Measurements from ENCODE around the gene OSBPL2. TPM values are rescaled to one million over a fixed set of nuclear protein-coding genes. Genes with fewer than 3 reads are reported as not detected.

The OSBPL2 gene
- total and polyA plus RNA-seq, 4 donors, result 9.9 to 19.7 (median 12.3) TPM

DNA sequence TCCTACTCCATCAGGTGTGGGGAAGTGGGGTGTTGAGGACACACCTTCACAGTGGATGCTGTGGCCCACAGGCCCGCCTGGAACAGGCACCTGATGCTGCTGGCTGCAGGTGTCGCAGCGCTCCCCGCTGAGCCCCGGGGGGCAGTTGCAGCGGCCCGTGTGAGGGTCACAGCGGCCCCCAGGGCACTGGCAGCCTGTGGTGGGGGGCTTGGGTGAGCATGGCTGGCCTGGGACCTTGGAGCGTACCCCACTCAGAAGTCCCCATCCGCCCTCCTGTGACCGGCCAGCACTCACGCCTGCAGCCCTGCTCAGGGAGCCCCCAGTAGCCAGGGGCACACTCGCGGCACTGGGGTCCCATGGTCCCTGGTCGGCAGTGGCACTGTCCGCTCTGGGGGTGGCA is 83.7 kb downstream of the OSBPL2 start:
- no peak for DNase-seq (ENCODE audit: low spot score)
- 98% methylated on average over 16 of the region's 16 CpGs for WGBS
- H3K27me3 ChIP-seq (ENCODE audit: control insufficient read depth in 4 of 4, insufficient read depth in 4 of 4, low read length in 3 of 4), result no peaks in the 10 kb centered on the region
- H3K4me3 ChIP-seq (ENCODE audit: low read depth in 1 of 3, low read length in 3 of 3), result no peak overlapping the region
- H3K36me3 ChIP-seq (ENCODE audit: control insufficient read depth in 4 of 4, insufficient read depth in 3 of 4, low read depth in 1 of 4, low read length in 3 of 4), result peaks cover 0 to 33% (median 9%) of the 10 kb centered on the region in 4 donors
- H3K4me1 ChIP-seq (ENCODE audit: control insufficient read depth in 4 of 4, insufficient read depth in 4 of 4, low read length in 3 of 4), result peaks cover 0 to 17% (median 4%) of the 10 kb centered on the region in 4 donors
- no peak overlapping the region for H3K9ac ChIP-seq (ENCODE audit: low read depth in 1 of 2, low read length in 2 of 2)
- no peaks in the 10 kb centered on the region for H3K9me3 ChIP-seq (ENCODE audit: control insufficient read depth in 4 of 4, low read length in 3 of 4)
- H3K27ac ChIP-seq (ENCODE audit: low read depth in 1 of 2, low read length in 2 of 2), result no peak overlapping the region
- TF ChIP-seq ZBTB33 (IDR thresholded peaks at IDR 0.05) (no peak), RXRA (IDR thresholded peaks at IDR 0.05) (no peak), YY1 (IDR thresholded peaks at IDR 0.05) (no peak), NR2F2 (IDR thresholded peaks at IDR 0.05) (no peak), TAF1 (conservative IDR thresholded peaks at IDR 0.05) (no peak), FOXA2 (IDR thresholded peaks at IDR 0.05) (no peak), EGR1 (IDR thresholded peaks at IDR 0.05; ENCODE audit: low read depth in 2 of 2) (no peak), HNF4A (conservative IDR thresholded peaks at IDR 0.05) (no peak), GABPA (IDR thresholded peaks at IDR 0.05 in 1 of 2, conservative IDR thresholded peaks at IDR 0.05 in 1 of 2) (no peak), JUND (IDR thresholded peaks at IDR 0.05) (no peak), RAD21 (IDR thresholded peaks at IDR 0.05) (no peak), SP1 (IDR thresholded peaks at IDR 0.05) (no peak), HNF4G (IDR thresholded peaks at IDR 0.05) (no peak)
- TF ChIP-seq, protein P1, sequence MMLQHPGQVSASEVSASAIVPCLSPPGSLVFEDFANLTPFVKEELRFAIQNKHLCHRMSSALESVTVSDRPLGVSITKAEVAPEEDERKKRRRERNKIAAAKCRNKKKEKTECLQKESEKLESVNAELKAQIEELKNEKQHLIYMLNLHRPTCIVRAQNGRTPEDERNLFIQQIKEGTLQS (IDR thresholded peaks at IDR 0.05), result no peak
- TF ChIP-seq, protein P2, sequence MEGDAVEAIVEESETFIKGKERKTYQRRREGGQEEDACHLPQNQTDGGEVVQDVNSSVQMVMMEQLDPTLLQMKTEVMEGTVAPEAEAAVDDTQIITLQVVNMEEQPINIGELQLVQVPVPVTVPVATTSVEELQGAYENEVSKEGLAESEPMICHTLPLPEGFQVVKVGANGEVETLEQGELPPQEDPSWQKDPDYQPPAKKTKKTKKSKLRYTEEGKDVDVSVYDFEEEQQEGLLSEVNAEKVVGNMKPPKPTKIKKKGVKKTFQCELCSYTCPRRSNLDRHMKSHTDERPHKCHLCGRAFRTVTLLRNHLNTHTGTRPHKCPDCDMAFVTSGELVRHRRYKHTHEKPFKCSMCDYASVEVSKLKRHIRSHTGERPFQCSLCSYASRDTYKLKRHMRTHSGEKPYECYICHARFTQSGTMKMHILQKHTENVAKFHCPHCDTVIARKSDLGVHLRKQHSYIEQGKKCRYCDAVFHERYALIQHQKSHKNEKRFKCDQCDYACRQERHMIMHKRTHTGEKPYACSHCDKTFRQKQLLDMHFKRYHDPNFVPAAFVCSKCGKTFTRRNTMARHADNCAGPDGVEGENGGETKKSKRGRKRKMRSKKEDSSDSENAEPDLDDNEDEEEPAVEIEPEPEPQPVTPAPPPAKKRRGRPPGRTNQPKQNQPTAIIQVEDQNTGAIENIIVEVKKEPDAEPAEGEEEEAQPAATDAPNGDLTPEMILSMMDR (IDR thresholded peaks at IDR 0.05; ENCODE audit: low read depth, low read length, missing input control), result no peak
- TF ChIP-seq, protein P3, sequence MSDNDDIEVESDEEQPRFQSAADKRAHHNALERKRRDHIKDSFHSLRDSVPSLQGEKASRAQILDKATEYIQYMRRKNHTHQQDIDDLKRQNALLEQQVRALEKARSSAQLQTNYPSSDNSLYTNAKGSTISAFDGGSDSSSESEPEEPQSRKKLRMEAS (IDR thresholded peaks at IDR 0.05), result no peak
- TF ChIP-seq, protein P4, sequence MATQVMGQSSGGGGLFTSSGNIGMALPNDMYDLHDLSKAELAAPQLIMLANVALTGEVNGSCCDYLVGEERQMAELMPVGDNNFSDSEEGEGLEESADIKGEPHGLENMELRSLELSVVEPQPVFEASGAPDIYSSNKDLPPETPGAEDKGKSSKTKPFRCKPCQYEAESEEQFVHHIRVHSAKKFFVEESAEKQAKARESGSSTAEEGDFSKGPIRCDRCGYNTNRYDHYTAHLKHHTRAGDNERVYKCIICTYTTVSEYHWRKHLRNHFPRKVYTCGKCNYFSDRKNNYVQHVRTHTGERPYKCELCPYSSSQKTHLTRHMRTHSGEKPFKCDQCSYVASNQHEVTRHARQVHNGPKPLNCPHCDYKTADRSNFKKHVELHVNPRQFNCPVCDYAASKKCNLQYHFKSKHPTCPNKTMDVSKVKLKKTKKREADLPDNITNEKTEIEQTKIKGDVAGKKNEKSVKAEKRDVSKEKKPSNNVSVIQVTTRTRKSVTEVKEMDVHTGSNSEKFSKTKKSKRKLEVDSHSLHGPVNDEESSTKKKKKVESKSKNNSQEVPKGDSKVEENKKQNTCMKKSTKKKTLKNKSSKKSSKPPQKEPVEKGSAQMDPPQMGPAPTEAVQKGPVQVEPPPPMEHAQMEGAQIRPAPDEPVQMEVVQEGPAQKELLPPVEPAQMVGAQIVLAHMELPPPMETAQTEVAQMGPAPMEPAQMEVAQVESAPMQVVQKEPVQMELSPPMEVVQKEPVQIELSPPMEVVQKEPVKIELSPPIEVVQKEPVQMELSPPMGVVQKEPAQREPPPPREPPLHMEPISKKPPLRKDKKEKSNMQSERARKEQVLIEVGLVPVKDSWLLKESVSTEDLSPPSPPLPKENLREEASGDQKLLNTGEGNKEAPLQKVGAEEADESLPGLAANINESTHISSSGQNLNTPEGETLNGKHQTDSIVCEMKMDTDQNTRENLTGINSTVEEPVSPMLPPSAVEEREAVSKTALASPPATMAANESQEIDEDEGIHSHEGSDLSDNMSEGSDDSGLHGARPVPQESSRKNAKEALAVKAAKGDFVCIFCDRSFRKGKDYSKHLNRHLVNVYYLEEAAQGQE (IDR thresholded peaks at IDR 0.05), result no peak

Data from liver (tissue), 9 donors.